HL-60 (cell line): ENCODE data around the gene PUS3.

Experiments
- GABPA ChIP-seq: IDR thresholded peaks from 2 replicates; pipeline ENCODE4 v1.6.1; 2012; ENCODE audit warnings: low read depth
- POLR2AphosphoS5 ChIP-seq: IDR thresholded peaks from 2 replicates; pipeline ENCODE4 v1.6.1; 2012; ENCODE audit warnings: low read depth
- SPI1 ChIP-seq: IDR thresholded peaks from 2 replicates; pipeline ENCODE4 v1.6.1; 2012; ENCODE audit warnings: low read depth, mild to moderate bottlenecking, borderline replicate concordance
- TF ChIP-seq, protein P1 (sequence below): IDR thresholded peaks from one replicate; pipeline ENCODE4 v1.5.1; 2011; ENCODE audit warnings: low read length, control low read depth, inconsistent platforms; ENCODE audit not compliant: insufficient read depth
- TF ChIP-seq, protein P2 (sequence below): IDR thresholded peaks from 2 replicates; pipeline ENCODE4 v1.6.1; 2012; ENCODE audit warnings: low read depth; ENCODE audit not compliant: insufficient replicate concordance

- TF ChIP-seq, protein P1, sequence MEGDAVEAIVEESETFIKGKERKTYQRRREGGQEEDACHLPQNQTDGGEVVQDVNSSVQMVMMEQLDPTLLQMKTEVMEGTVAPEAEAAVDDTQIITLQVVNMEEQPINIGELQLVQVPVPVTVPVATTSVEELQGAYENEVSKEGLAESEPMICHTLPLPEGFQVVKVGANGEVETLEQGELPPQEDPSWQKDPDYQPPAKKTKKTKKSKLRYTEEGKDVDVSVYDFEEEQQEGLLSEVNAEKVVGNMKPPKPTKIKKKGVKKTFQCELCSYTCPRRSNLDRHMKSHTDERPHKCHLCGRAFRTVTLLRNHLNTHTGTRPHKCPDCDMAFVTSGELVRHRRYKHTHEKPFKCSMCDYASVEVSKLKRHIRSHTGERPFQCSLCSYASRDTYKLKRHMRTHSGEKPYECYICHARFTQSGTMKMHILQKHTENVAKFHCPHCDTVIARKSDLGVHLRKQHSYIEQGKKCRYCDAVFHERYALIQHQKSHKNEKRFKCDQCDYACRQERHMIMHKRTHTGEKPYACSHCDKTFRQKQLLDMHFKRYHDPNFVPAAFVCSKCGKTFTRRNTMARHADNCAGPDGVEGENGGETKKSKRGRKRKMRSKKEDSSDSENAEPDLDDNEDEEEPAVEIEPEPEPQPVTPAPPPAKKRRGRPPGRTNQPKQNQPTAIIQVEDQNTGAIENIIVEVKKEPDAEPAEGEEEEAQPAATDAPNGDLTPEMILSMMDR, result no peak
- TF ChIP-seq POLR2AphosphoS5 (peak; percentile 64), SPI1 (no peak), GABPA (peak; percentile 50)
- TF ChIP-seq, protein P2, sequence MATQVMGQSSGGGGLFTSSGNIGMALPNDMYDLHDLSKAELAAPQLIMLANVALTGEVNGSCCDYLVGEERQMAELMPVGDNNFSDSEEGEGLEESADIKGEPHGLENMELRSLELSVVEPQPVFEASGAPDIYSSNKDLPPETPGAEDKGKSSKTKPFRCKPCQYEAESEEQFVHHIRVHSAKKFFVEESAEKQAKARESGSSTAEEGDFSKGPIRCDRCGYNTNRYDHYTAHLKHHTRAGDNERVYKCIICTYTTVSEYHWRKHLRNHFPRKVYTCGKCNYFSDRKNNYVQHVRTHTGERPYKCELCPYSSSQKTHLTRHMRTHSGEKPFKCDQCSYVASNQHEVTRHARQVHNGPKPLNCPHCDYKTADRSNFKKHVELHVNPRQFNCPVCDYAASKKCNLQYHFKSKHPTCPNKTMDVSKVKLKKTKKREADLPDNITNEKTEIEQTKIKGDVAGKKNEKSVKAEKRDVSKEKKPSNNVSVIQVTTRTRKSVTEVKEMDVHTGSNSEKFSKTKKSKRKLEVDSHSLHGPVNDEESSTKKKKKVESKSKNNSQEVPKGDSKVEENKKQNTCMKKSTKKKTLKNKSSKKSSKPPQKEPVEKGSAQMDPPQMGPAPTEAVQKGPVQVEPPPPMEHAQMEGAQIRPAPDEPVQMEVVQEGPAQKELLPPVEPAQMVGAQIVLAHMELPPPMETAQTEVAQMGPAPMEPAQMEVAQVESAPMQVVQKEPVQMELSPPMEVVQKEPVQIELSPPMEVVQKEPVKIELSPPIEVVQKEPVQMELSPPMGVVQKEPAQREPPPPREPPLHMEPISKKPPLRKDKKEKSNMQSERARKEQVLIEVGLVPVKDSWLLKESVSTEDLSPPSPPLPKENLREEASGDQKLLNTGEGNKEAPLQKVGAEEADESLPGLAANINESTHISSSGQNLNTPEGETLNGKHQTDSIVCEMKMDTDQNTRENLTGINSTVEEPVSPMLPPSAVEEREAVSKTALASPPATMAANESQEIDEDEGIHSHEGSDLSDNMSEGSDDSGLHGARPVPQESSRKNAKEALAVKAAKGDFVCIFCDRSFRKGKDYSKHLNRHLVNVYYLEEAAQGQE, result peak; percentile 56
Observed at GRCh38 chr11:125887373-125888324, 15.4 kb downstream of the PUS3 start, which contains the start of gene HYLS1.
